CD4-positive, alpha-beta T cell treated with Interleukin-6 for 4 hours (primary cell): ENCODE measurements around the gene RGS14.

Source experiments
- DNase-seq: peaks from one replicate; pipeline ENCODE4 v3.0.0-alpha.2; 2020; ENCODE audit warnings: mixed read lengths

Gene RGS14, protein sequence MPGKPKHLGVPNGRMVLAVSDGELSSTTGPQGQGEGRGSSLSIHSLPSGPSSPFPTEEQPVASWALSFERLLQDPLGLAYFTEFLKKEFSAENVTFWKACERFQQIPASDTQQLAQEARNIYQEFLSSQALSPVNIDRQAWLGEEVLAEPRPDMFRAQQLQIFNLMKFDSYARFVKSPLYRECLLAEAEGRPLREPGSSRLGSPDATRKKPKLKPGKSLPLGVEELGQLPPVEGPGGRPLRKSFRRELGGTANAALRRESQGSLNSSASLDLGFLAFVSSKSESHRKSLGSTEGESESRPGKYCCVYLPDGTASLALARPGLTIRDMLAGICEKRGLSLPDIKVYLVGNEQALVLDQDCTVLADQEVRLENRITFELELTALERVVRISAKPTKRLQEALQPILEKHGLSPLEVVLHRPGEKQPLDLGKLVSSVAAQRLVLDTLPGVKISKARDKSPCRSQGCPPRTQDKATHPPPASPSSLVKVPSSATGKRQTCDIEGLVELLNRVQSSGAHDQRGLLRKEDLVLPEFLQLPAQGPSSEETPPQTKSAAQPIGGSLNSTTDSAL

DNA sequence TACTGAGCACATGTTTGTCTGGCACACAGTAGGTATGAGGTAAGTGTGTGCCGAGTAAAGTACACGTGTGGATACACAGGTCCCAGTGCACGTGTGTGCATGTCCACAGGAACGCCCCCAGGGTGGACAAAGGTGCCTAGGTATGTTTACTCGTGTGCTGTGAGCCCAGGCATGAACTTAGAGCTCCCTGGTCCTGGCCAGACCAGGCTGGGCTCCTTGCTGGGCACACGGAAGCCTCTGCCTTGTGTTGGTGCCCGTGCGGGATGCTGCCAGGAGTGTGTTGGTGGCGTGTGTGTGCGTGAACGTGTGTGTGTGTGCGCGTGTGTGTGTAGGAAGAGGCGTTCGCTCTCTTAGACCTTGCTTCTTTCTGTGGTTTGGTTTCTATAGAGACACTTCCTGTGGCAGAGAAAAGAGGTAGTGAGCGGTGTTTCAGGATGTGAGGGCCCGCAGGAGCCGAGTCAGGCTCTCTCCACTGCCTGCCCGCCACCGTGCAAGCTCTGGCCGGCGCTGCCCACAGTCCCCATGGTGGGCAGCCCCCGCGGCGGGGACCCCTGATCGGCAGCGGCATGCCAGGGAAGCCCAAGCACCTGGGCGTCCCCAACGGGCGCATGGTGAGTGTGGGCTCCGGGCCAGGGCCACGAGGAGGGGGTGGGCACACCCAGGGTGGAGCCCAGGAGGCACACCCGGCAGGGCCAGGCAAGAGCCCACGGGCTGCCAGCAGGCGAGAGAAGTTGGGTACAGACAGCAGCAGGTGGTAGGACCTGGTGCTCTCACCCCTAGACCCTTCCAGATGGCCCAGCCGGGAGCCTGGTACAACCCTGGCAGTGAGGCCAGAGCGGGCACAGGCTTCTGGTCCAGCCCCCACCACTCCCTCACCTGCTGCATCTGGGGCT lies at the start of gene RGS14:
Gene RGS14, plus strand, starts transcription at position 466 of the 893 bp plus-strand sequence. Its CDS starts 101 bp downstream, at position 567.
- peak; percentile 81 for DNase-seq

DNA sequence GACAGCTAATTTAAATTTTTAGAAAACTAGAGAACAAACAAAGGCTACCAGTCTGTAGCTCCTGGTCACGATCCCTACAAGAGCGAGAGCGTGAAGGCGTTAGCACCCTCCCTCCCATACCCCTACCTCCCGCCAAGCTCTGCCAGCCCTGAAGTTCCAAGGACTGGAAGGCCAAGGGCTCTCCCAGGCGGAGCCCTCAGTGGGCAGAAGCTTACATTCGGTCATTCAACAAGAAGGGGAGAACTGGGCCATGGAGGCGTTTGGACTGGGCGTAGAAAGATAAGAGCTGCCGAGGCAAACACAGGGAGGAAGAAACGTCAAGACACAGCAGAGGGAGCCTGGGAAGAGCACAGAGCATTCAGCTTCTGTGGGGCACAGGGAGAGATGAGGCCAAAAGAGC lies 49.0 kb upstream of the RGS14 start:
- DNase-seq: no peak

DNA sequence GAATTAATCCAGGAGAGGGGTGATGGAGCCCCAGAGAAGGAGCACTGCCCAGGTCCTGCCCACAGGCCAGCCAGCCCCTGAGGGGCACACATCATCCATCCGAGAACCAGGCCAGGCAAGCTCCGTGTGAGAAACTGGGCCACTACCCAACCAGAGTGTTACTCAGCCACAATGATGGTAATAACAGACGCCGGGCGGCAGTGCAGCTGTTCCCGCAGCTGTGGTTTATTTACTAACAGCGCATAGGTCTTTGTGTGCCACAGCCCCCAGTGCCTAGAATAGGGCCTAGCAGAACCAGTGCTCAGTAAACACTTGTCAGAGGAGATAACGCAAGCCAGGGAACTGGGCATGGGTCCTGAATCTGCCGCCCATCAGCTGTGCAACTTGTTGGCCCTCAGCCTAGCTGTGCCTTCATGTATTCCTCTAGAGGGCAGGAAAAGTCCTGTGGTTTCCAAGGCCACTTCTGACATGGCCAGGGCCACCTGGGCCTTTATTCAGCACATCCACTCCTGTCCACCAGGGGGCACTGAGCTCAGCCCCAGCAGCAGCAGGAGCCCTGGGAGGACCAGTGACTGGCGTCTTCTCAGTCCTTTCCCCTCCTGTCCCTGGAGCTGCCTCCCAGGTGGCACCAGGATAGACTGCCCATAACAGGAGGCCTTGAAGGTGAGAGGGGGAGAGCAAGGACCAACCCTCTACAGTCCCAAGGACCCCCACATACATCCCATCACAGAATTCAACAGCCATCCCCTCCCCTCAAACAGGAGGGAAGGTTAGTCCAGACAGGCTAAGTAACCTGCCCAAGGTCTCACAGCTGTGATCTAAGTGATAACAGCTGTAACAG lies 48.2 kb upstream of the RGS14 start:
- DNase-seq: peak; percentile 80

DNA sequence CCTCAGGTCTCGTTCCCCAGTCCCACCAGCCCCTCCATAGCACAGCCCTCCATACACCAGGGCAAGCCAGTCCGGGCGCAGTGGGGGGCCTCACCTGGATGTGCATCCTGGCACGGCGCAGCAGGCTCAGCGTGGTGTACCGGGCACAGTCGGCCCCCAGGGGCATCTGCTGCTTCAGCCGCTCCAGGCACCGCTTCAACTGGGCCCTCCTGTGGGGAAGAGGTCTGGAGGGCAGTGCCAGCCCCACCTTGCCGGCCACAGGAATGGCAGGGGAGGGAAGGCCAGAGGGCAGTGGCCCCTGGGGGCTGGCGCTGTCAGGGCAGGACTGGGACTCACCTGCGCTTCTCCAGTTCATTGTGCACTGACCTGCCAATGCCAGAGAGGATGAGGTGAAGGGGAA lies 47.4 kb upstream of the RGS14 start:
- no peak for DNase-seq

DNA sequence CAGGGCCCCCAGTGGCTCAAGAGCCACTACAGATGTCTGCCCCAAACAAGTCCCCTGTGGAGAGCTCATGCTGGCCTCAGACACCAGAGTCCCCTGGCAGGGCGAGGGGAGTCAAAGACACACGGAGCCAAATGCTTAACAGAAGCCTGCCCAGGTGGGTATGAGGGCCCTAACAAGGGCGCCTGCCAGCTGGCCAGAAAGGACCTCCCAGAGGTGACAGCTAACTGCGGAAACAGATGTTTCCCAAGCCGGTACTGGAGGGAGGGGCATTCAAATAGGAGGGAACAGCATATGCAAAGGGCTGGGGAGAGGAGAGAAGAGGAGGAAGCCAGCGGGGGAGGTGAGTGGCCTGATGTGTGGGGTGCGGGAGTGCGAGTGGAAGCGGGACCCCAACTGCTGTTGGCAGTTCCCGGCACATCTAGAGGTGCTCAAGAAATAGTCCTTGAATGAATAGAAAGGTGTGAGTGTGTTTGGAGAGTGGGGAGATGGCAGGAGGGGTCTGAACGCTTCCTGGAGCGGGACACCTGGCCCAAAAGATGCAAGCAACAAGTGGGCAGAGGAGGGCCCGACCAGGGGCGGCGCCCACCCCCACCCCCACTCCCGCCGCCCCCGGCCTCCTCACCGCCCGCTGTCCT lies 46.9 kb upstream of the RGS14 start:
- DNase-seq: peak; percentile 25

DNA sequence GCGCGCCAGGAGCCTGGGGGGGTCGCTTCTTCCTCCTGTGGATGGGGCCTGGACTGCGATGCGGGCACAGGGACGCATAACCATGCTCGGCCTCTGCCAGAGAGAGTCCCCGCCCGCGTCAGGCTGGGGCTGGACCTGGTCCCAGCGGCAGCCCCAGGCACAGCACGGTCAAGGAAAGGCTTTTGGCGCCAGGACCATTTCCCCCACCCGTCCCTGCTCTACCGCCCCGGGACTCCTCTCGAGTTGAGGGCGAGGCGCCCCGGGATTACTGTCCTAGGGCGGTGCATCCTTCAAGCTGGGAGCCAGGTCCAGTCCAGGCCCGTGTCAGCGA lies 46.4 kb upstream of the RGS14 start:
- no peak for DNase-seq

DNA sequence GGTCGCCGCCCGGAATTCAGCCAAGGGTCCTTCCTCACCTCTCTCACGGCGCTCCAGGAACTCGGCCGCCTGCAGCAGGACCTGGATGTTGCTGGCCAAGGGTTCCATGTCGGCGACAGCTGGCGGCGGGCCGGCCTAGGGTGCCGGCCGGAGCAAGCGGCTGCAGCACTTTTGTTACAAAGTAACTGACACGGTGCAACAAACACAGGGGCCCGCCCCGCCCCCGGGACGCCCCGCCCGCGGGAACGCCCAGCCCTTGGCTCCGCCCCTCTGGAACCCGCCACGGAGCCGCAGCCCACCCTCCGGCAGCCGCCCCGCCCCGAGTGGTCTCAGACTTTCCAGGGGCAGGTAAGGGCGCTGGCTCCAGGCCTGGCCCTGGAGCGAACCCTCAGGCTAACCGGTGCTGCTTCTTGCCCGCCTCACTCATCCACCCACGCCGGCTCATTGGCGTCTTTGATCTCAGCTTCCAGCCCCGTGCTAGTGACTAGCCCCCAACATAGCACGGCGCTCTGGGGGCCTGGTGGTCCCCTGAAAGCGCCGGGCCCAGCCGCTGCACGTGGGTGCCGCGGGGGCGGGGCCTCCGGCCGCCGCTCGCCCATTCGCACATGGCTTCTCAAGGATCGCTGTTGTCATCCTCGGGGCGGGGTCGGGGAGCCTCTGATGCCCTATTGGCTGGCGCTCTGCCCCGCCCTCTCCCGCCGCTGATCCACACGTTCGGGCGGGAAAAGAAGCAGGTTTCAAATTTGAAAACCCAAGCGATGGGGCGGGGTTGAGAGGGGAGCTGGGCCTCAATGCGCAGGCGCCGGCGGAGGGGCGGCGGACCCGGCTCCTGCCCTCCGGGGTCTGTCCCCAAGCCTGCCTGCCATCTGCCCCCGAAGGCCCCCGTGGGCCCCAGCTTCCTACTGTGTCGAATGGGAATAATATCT lies 45.7 kb upstream of the RGS14 start, which contains the start of gene MXD3:
Gene MXD3, minus strand, starts transcription at position 176 of the 926 bp plus-strand sequence. Its CDS starts 68 bp downstream, at position 108.
- DNase-seq: peak; percentile 98

DNA sequence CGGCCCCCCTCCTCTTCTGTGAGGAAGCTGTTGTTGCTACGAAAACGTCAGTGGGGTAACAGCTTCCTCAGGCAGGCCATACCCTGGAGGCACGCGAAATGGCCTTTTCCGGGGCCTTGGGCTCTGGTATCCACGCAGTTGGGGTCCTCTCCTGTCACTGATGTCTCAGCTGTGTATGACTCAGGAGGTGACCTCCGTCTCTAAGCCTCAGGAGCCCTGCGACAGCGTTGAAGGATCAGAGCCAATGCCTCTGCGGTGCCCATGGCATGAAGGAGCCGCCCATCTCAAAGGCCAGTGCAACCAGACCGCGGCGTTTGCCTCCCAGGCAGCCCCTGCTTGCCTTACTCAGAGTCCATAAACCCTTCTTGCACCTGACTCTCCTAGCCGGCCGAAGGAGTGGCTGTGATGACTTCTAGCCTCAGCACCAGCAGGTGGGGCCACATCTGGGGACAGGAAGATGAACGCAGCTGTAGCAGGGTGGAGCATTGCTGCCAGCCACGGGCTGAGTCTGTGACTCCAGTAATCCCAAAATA lies 45.0 kb upstream of the RGS14 start:
- peak; percentile 39 for DNase-seq

DNA sequence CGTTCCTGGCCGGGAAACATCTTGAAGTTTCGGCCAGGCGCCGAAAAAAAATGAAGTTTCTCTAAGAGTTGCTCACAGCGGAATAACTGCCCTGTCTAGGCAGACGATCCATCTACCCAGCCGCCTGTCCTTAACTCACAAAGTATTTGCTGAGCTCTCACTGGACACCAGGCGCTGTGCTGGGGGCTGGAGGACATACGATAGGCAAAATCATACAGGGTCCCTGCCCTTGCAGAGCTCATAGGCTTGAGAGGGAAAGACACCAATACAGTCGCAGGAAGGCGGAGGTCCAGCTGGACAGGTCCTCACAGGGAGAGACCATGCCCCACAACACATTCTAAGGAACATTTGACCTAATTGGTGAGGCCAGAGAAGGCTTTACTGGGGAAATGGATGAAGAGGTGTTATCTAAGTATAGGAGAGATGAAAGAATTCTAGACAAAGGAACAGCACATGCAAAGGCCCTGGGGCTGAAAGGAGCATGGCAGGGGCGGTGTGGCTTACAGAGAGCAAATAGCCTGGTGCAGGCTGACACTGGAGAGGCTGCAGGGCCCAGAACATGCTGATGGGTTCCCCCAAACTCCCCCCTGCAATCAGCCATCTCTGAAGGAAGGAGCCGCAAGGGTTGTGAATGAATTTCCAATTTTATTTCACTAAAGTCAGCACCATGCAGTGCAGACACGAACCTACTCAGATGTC lies 44.0 kb upstream of the RGS14 start:
- DNase-seq: no peak

DNA sequence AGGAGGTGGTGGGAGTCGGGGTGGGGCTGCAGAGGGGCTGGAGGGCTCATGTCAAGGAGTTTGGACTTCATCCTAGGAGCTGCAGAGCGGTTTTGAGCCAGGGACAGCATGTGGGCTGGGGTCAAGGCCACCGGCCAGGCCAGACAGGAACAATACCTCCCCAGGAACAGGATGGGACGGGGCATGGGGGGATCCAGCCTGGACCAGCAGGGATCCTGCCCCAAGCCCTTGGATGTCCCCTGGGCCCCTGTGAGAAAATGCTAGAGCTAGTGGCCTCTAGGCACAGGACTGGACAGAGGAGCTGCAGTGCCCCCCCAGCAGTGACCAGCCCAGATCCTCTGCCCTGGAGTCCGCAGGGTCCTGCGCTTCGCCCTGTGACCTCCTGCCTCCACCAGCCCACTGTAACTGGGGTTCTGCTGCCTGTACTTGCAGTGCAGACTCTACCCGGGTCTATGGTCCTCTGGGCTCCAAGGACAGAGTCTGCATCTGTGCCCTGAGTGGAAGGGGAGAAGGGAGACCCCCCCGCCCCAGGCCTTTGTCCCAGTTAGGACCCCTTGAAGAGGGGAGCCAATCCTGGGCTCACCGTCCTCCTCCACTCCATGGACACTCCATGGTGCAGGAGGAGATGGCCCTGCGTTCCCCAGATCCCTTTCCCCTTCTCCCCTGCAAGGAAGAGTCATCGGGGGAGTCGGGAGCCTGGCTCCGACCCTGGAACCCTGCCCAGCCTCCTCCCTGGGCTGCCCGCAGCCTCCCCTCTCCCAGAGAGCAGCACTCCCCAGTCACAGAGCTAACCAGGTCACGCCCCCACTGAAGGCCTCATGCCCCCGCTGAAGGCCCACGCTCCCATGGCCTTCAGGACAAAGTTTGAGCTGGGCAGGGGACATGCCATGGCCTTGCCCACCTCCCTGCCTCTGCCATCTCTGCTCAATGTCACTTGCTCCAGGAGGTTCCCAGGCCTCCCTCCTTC lies 43.1 kb upstream of the RGS14 start:
- no peak for DNase-seq

DNA sequence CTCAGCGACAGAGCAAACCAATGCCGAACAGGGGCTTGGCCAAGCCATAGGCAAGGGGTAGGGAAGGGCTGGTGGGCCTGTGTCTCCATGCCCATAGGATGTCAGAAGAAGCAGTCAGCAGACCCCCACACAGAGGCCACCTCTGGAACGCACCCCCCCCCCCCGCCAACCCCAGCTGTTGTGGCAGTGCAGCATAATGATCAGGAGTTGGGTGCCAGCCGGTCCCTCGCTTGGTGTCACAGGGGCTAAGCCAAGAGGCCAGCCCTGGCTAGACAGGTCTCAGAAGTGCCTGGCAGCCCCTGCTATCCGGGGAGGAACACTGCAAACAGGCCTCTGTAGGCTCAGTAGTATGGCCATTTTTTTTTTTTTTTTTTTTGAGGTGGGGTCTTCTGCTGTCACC lies 42.3 kb upstream of the RGS14 start:
- no peak for DNase-seq

DNA sequence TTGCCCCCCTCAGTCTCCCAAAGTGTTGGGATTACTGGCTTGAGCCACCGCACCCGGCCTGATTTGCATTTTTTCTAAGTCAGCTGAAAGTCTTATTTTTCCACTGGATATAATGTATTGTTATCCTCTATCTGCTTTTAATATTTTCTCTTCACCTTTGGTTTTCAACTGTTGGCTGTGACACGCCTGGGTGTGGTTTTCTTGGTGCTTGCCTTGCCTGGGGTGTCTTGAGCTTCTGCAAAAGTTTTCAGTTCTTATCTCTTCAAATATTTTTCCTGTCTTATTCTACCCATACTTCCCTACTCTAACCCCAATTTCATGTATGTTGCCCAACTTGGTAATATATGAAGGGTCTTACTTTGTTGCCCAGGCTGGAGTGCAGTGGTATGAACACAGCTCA lies 41.7 kb upstream of the RGS14 start:
- DNase-seq: no peak

DNA sequence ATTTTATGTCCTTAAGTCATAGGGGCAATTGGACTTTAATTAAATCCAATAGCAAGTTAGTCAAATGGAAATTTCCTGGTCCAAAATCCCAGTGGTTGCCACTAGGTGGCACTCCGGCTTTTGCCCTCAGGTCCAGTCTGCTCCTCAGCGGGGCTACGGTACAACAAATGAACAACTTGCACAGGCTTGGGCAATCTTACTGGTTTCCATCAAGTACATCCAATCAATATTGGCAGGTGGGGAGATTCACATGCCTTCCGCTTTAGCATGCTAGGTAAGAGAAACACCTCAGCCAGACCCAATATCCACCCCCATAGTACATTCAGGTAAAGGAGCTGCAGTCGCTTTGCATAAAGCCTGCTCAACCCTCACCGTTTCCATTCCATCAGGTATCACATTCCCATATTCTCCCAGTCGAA lies 39.8 kb upstream of the RGS14 start:
- peak; percentile 84 for DNase-seq

DNA sequence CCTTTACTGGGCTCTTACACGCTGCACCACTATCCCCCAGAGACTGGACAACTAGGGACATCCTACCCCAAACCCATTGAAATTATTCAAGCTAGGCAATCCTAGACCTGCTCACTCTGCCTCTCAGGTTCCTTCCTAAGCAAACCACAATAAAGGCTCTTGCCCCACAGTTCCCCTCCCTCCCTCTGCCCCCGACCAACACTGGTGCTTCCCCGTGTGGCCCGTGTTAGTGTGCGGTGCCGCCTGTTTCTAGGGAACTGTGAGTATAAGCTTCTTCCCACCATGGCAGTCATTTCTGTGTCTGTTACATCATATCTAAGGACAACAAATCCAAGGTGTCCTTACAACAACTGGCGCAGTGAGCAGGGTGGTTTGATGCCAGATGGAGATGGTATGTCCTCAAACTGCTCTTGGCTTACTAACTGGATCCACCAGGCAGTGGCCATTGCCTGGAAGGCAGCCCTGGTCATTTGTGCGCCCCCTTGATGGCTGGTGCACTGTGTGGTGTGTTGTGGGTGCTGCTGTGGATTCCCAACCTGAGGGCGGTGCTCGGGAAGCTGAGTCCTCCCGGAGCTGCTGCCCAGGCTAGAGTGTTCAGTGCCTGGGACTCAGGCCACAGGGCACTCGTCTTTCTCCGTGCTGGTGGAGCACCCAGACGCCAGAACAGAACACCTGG lies 37.7 kb upstream of the RGS14 start:
- DNase-seq: no peak

DNA sequence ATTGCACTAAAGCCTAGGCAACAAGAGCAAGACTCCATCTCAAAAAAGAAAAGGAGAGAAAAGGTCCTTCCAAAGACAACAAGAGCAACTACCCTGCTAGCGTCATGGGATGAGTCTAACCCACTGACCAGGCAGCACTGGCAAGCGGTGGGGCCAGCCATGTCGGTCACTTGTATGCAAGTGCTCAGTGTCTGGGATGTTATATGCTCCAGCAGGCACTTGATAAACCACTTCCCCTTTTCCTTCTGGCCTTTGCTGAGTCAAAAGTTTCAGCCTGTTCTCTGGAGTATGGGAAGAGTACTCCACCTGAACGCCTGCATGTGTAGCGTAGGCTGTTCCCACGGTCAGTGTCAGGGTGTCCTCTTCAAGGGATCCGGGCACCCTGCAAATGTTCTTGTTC lies 36.8 kb upstream of the RGS14 start:
- no peak for DNase-seq

DNA sequence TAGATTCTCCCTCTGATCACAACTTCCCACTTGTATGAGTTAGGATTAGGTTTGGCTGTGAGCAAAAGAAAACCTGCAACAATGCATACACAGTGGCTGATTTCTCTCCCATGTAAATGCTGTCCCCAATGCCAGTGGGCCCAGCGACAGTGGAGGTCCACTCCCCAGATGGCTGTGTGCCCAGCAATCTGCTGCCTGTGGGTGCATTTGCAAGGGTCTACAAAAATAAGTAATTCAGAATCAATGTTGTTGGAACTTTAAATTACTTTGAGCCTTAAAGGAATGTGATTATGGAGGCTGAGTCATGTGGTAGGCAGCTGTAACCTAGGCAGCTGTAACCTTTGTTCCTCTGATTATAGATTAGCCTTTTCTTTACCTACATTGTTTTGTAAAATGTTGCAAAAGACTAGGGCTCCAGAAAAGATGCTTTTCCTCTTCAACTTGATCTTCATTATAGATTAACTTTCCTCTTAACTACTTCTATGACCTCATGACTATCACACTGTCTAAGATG lies 31.8 kb upstream of the RGS14 start:
- no peak for DNase-seq

DNA sequence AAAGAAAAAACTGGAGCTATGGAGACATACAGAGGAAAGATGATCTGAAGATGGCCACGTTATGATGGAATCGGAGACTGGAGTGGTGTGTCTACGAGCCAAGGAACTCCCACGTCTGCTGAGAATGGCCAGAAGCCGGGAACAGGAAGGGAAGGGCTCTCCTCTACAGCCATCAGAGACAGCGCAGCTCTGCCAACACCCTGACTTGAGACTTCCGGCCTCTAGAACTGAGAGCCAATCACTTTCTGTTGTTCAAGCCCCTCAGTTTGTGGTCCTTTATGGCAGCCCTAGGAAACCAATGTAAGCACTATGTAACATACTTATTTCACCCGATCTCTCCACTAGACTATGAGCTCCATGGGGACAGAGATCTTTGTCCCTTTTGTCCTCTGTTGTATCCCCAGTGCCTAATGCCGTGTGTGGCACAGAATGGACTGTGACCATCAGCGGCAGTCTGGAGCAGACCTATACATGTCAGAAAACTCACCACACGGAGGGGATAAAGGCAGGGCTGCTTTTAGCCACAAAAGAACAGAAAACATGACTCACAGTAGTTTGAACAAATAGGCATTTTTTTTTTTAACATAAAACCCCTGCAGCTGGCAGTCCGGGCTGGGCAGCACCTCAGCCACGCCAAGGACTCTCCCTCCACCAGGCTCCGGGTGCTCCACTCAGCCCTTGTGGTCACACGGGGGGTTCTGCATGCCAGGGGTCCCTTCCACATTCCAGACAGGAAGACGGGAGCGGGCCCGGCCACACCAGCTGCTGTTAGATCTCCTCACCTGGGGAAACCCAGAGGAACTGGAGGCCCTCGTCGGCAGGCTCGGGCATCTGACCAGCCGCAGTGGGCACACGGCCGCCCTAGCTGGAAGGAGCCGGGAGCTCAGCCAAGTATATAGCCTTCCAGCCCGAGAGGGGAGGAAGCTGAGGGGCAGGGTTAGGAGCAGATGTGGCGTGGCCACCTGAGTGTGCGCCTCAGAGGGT lies 29.9 kb upstream of the RGS14 start:
- DNase-seq: no peak
